D341Med (cell line): ENCODE data around the gene ATG10.
"Not testable (repeated sequence)": the region's sequence is repeated elsewhere in the genome, so short reads cannot be mapped to it uniquely, and the experiment has no call there.

ENCODE experiments used
- DNase-seq: peaks from one replicate; pipeline ENCODE4 v3.0.0; 2012; ENCODE audit warnings: low spot score

The ATG10 gene

GRCh38 chr5:82054004-82054710 lies 82.3 kb downstream of the ATG10 start:
- no peak for DNase-seq

GRCh38 chr5:82057051-82057450 lies 85.2 kb downstream of the ATG10 start:
- no peak for DNase-seq

GRCh38 chr5:82058710-82059109 lies 86.9 kb downstream of the ATG10 start:
- DNase-seq, result no peak

GRCh38 chr5:82066791-82067190 lies 95.0 kb downstream of the ATG10 start:
- no peak for DNase-seq

GRCh38 chr5:82068042-82068441 lies 96.2 kb downstream of the ATG10 start:
- not testable (repeated sequence) for DNase-seq

- no peak for DNase-seq
Measured at GRCh38 chr5:82068723-82069122, 96.9 kb downstream of the ATG10 start.

- no peak for DNase-seq
Measured at GRCh38 chr5:82072138-82072537, 100.3 kb downstream of the ATG10 start.

- no peak for DNase-seq
Measured at GRCh38 chr5:82073179-82073578, 101.4 kb downstream of the ATG10 start.

GRCh38 chr5:82074950-82075349 lies 103.1 kb downstream of the ATG10 start:
- DNase-seq, result no peak

- no peak for DNase-seq
Measured at GRCh38 chr5:82077496-82077895, 105.7 kb downstream of the ATG10 start.

- no peak for DNase-seq
Measured at GRCh38 chr5:82091617-82092016, 119.8 kb downstream of the ATG10 start.

- DNase-seq, result no peak
Measured at GRCh38 chr5:82095536-82095935, 123.7 kb downstream of the ATG10 start.

GRCh38 chr5:82096249-82096648 lies 124.4 kb downstream of the ATG10 start:
- DNase-seq, result no peak

- no peak for DNase-seq
Measured at GRCh38 chr5:82100303-82101077, 128.7 kb downstream of the ATG10 start.

GRCh38 chr5:82104872-82105271 lies 133.0 kb downstream of the ATG10 start:
- DNase-seq, result no peak

- DNase-seq, result no peak
Measured at GRCh38 chr5:82105457-82105856, 133.6 kb downstream of the ATG10 start.

GRCh38 chr5:82106207-82106606 lies 134.4 kb downstream of the ATG10 start:
- DNase-seq, result no peak

GRCh38 chr5:82106756-82107155 lies 134.9 kb downstream of the ATG10 start:
- no peak for DNase-seq

- no peak for DNase-seq
Measured at GRCh38 chr5:82107267-82107666, 135.4 kb downstream of the ATG10 start.

- DNase-seq, result no peak
Measured at GRCh38 chr5:82109013-82109412, 137.2 kb downstream of the ATG10 start.

- DNase-seq, result not testable (repeated sequence)
Measured at GRCh38 chr5:82109915-82110314, 138.1 kb downstream of the ATG10 start.

GRCh38 chr5:82111191-82111590 lies 139.4 kb downstream of the ATG10 start:
- DNase-seq, result no peak

GRCh38 chr5:82115858-82116257 lies 144.0 kb downstream of the ATG10 start:
- no peak for DNase-seq

- DNase-seq, result no peak
Measured at GRCh38 chr5:82119889-82120288, 148.1 kb downstream of the ATG10 start.
